Activated CD8-positive, alpha-beta T cell treated with anti-CD3 and anti-CD28 coated beads, Interleukin-2, amount 10 ng/mL, durations not matched to agents 7 days and 5 days (primary cell): ENCODE data around the gene SRSF12. TPM values are rescaled to one million over a fixed set of nuclear protein-coding genes. Genes with fewer than 3 reads are reported as not detected.
"Not testable (repeated sequence)": the region's sequence is repeated elsewhere in the genome, so short reads cannot be mapped to it uniquely, and the experiment has no call there.

Experiments
- ATAC-seq: fragments of 150-1000 bp; cut with Tn5 transposase; one replicate; pipeline ENCODE4 v1.10.0; 2021; ENCODE audit warnings: moderate library complexity
- CTCF ChIA-PET: fragments of 350-600 bp; sonication (Branson Sonifier 250); formaldehyde crosslinking; loops from one replicate; lab custom pipeline; 2021; ENCODE audit warnings: antibody characterized with exemption; lab: Charles Lee
- POLR2A ChIA-PET: fragments of 350-600 bp; sonication (Branson Sonifier 250); formaldehyde crosslinking; loops from one replicate; lab custom pipeline; 2021; ENCODE audit warnings: antibody characterized with exemption; lab: Charles Lee
- DNase-seq: peaks from one replicate; pipeline ENCODE4 v3.0.0-alpha.2; 2020
- H3K27ac Mint-ChIP-seq: one replicate; pipeline ENCODE4 v1.8.0; 2021; ENCODE audit warnings: mild to moderate bottlenecking, mixed read lengths
- H3K27me3 Mint-ChIP-seq: one replicate; pipeline ENCODE4 v1.8.0; 2021; ENCODE audit warnings: low read depth, mixed read lengths
- H3K36me3 Mint-ChIP-seq: one replicate; pipeline ENCODE4 v1.8.0; 2021; ENCODE audit warnings: low read depth, mixed read lengths
- H3K4me1 Mint-ChIP-seq: one replicate; pipeline ENCODE4 v1.8.0; 2021; ENCODE audit warnings: low read depth, mixed read lengths
- H3K4me3 Mint-ChIP-seq: one replicate; pipeline ENCODE4 v1.8.0; 2021; ENCODE audit warnings: mild to moderate bottlenecking, mixed read lengths
- H3K9me3 Mint-ChIP-seq: one replicate; pipeline ENCODE4 v1.8.0; 2022; ENCODE audit warnings: mixed read lengths; ENCODE audit not compliant: insufficient read depth
- total RNA-seq, 2 experiments: library from RNA; stranded (reverse); gene quantifications; one replicate each; pipeline ENCODE4 v1.2.3, GENCODE V29; 2021

SRSF12 gene
- total RNA-seq, 2 experiments from 2014 or later: not detected

DNA sequence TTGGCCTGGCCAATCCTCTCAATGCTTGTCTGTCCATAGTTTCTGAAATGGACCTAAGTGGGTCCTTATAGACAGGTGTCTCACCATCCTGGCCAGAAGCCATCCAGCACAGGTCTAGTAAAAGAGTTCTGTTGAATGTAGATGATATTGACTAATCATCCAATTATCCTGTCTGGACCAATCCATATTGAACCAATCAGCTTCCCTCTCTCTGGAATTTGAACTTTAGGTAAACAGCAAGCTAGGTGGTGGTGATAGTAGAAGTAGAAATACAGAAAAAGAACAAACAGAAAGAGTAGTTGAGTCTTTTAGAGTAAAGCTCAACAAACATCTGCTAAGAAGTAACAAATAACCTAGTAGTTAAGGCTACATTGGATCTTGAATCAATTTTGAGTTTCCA is 46.8 kb downstream of the SRSF12 start:
- ChIA-PET POLR2A (no interaction called here), CTCF (interaction anchor here (2.1 kb wide), 1 partner anchor 88 kb away, joined by 5 read pairs; no protein-coding TSS in a partner anchor)
- Mint-ChIP-seq H3K4me3 (no peak overlapping the region), H3K4me1 (no peaks in the 10 kb centered on the region), H3K27ac (no peak overlapping the region), H3K9me3 (no peaks in the 10 kb centered on the region), H3K36me3 (no peaks in the 10 kb centered on the region), H3K27me3 (no peaks in the 10 kb centered on the region)
- no peak for DNase-seq
- no peak for ATAC-seq

DNA sequence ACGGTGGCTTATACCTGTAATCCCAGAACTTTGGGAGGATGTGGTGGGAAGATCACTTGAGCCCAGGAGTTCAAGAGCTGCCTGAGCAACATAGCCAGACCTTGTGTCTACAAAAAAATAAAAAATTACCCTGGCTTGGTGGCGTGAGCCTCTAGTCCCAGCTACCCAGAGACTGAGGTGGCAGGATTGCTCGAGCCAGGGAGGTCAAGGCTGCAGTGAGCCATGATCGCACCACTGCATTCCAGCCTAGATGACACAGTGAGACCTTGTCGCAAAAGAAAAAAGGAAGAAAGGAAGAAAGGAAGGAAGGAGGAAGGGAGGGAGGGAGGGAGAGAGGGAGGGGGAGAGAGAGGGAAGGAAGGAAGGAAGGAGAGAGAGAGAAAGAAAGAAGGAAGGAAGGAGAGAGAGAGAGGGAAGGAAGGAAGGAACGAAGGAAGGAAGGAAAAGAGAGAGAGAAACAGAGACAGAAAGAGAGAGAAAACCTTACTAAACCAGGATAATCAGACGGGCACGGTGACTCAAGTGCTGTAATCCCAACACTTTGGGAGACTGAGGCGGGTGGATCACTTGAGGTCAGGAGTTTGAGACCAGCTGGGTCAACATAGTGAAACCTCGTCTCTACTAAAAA is 48.2 kb downstream of the SRSF12 start:
- no peak overlapping the region for H3K27ac Mint-ChIP-seq
- H3K4me3 Mint-ChIP-seq: no peak overlapping the region
- CTCF ChIA-PET: interaction anchor here (2.1 kb wide), 1 partner anchor 87 kb away, joined by 5 read pairs; no protein-coding TSS in a partner anchor
- no peaks in the 10 kb centered on the region for H3K36me3 Mint-ChIP-seq
- POLR2A ChIA-PET: interaction anchor here (2.0 kb wide), 1 partner anchor 10 kb away, joined by 16 read pairs; the partner anchor contains the start of gene PNRC1
- H3K27me3 Mint-ChIP-seq: no peaks in the 10 kb centered on the region
- no peaks in the 10 kb centered on the region for H3K9me3 Mint-ChIP-seq
- no peak for ATAC-seq
- no peaks in the 10 kb centered on the region for H3K4me1 Mint-ChIP-seq
- no peak for DNase-seq

DNA sequence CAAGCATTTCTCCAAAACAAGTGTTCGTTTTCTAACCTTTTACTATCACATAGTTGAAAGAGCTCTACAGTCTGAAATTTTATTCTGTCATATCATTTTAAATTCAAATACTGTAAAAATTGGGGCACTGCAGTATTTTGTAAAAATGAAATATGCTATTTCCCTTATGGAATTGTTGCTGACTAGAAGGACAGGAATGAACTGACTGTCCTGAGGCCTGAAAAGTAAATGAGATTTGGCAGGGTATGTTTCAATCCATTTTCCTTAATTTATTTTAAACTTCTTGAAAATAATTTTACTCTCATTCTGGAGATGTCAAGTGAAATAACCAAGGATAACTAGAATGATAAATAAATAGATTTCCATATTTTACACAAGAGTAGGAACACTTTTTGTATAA is 49.2 kb downstream of the SRSF12 start:
- Mint-ChIP-seq H3K9me3 (no peaks in the 10 kb centered on the region), H3K27ac (no peak overlapping the region), H3K27me3 (no peaks in the 10 kb centered on the region), H3K4me3 (no peak overlapping the region), H3K36me3 (no peaks in the 10 kb centered on the region), H3K4me1 (no peaks in the 10 kb centered on the region)
- DNase-seq (no peak), ATAC-seq (no peak)
- ChIA-PET CTCF (no interaction called here), POLR2A (interaction anchor here (2.0 kb wide), 1 partner anchor 11 kb away, joined by 16 read pairs; the partner anchor contains the start of gene PNRC1)

DNA sequence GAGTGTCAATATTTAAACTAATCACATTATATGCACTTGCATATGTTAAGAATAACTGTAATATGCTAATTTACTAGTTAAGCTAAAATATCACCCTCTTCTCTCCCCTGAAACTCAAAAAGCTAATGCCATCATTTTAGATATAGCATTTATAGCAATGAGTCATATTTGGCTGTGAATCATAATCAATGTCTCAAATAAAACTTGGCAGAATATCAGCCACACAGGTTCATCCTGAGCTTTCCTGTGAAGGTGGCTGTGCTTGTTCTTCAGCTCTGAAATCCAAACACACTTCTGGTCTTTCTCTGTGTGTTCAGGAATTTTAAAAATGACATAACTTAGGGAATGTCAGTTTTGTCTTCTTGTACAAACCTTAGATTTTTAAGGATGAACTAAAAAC is 50.1 kb downstream of the SRSF12 start:
- H3K4me1 Mint-ChIP-seq: no peaks in the 10 kb centered on the region
- no peak overlapping the region for H3K27ac Mint-ChIP-seq
- H3K27me3 Mint-ChIP-seq: no peaks in the 10 kb centered on the region
- ATAC-seq (no peak), DNase-seq (no peak)
- ChIA-PET POLR2A (interaction anchor here (0.8 to 1.9 kb wide), 5 partner anchors 9 to 104 kb away, joined by 3 to 6 read pairs (median 5); partner anchors contain the start of genes PM20D2, PNRC1 and RNGTT), CTCF (interaction anchor here (1.0 to 1.2 kb wide), 2 partner anchors 15 to 84 kb away, joined by 3 to 4 read pairs; no protein-coding TSS in a partner anchor)
- no peaks in the 10 kb centered on the region for H3K36me3 Mint-ChIP-seq
- no peaks in the 10 kb centered on the region for H3K9me3 Mint-ChIP-seq
- no peak overlapping the region for H3K4me3 Mint-ChIP-seq

DNA sequence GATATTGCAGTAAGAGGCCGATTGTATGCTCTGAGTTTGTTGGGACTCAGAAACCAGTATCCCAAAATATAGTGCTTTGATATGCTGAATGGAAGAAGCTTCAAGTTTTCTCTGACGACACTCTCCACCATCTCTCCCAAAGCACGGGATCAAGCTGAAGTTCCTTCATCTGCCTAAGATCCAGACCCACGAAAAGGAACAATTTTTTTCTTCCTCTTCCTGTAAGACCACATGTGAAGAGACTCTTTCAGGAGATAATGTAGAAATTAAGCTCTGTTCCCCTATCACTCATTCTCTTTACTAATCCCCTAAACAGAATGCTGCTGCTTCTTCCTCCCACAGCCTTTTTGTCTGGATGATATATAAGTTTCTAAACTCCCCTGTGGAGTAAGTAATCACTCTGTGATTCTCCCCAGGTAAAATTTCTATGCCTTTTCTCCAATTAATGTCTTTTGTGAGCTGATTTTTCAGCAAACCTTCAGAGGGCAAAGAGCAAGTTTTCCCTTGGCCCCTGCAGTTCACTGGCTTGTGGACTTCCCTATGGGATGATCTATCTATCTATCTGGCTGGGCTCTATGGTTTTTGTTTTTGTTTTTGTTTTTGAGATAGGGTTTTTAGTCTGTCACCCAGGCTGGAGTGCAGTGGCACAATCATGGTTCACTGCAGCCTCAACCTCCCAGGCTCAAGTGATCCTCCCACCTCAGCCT is 50.8 kb downstream of the SRSF12 start:
- Mint-ChIP-seq H3K36me3 (no peaks in the 10 kb centered on the region), H3K4me3 (no peak overlapping the region), H3K4me1 (no peaks in the 10 kb centered on the region), H3K9me3 (no peaks in the 10 kb centered on the region), H3K27me3 (no peaks in the 10 kb centered on the region), H3K27ac (no peak overlapping the region)
- CTCF ChIA-PET: interaction anchor here (1.0 to 1.2 kb wide), 2 partner anchors 14 to 83 kb away, joined by 3 to 4 read pairs; no protein-coding TSS in a partner anchor
- no peak for DNase-seq
- POLR2A ChIA-PET: interaction anchor here (0.8 to 1.9 kb wide), 5 partner anchors 10 to 103 kb away, joined by 3 to 6 read pairs (median 5); partner anchors contain the start of genes PM20D2, PNRC1 and RNGTT
- no peak for ATAC-seq

DNA sequence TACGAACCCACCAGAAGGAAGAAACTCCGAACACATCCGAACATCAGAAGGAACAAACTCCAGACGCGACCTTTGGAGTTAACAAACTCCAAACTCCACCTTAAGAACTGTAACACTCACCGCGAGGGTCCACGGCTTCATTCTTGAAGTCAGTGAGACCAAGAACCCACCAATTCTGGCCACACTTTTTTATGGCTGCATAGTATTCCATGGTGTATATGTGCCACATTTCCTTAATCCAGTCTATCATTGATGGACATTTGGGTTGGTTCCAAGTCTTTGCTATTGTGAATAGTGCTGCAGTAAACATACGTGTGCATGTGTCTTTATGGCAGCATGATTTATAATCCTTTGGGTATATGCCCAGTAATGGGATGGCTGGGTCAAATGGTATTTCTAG is 51.8 kb downstream of the SRSF12 start:
- POLR2A ChIA-PET, DNase-seq, H3K9me3 Mint-ChIP-seq, H3K27ac Mint-ChIP-seq, H3K4me1 Mint-ChIP-seq, ATAC-seq, H3K36me3 Mint-ChIP-seq, H3K4me3 Mint-ChIP-seq, H3K27me3 Mint-ChIP-seq, CTCF ChIA-PET: not testable (repeated sequence)

DNA sequence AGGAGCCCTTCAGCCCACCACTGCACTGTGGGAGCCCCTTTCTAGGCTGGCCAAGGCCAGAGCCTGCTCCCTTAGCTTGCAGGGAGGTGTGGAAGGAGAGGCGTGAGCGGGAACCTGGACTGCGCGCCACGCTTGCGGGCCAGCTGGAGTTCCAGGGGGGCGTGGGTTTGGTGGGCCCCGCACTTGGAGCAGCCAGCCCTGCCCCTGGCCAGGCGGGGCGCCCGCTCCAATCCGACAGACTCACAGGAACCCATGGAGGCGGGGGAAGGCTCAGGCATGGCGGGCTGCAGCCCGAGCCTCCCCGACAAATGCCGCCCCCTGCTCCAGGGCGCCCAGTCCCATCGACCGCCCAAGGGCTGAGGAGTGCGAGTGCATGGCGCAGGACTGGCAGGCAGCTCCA is 52.9 kb downstream of the SRSF12 start:
- POLR2A ChIA-PET, H3K4me1 Mint-ChIP-seq, H3K27ac Mint-ChIP-seq, H3K9me3 Mint-ChIP-seq, ATAC-seq, H3K4me3 Mint-ChIP-seq, CTCF ChIA-PET, H3K27me3 Mint-ChIP-seq, H3K36me3 Mint-ChIP-seq, DNase-seq: not testable (repeated sequence)

DNA sequence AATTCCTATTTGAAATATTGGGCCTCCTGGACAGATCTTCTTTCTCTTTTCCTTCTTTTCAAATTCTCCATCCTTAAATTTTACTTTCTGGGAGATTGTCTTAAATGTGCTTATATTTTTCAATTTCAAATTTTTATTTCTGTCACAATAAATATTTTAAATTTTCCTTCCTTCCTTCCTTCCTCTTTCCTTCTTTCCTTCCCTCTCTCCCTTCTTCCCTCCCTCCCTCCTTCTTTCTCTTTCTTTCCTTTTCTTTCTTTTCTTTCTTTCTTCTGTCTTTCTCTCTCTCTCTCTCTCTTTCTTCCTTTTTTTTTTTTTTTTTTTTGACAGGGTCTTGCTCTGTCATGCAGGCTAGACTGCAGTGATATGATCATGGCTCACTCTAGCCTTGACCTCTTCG is 54.0 kb downstream of the SRSF12 start:
- ATAC-seq (no peak), DNase-seq (no peak)
- Mint-ChIP-seq H3K9me3 (no peaks in the 10 kb centered on the region), H3K36me3 (no peaks in the 10 kb centered on the region), H3K27me3 (no peaks in the 10 kb centered on the region), H3K4me1 (no peaks in the 10 kb centered on the region), H3K4me3 (no peak overlapping the region), H3K27ac (no peak overlapping the region)
- ChIA-PET CTCF (no interaction called here), POLR2A (no interaction called here)

DNA sequence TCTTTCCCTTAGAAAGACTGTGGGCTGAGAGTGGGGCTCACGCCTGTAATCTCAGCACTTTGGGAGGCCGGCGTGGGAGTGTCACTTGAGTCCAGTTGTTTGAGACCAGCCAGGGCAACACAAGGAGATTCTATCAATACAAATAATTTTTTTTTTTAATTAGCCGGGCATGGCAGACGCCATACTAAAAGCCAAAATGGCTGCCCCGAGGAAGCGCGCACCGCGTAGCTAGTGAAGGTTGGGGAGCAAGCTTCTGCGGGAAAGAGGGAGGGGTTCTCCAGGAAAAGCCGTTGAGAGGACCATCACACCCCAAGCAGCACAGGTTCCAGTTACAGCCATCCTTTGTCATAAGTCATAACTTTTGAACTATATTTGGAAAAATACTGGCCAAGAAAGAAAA is 58.6 kb downstream of the SRSF12 start:
- no peaks in the 10 kb centered on the region for H3K36me3 Mint-ChIP-seq
- no peaks in the 10 kb centered on the region for H3K4me1 Mint-ChIP-seq
- CTCF ChIA-PET: no interaction called here
- POLR2A ChIA-PET: no interaction called here
- no peak for DNase-seq
- ATAC-seq: no peak
- H3K9me3 Mint-ChIP-seq: peaks cover 3% of the 10 kb centered on the region
- H3K4me3 Mint-ChIP-seq: no peak overlapping the region
- H3K27ac Mint-ChIP-seq: no peak overlapping the region
- no peaks in the 10 kb centered on the region for H3K27me3 Mint-ChIP-seq

DNA sequence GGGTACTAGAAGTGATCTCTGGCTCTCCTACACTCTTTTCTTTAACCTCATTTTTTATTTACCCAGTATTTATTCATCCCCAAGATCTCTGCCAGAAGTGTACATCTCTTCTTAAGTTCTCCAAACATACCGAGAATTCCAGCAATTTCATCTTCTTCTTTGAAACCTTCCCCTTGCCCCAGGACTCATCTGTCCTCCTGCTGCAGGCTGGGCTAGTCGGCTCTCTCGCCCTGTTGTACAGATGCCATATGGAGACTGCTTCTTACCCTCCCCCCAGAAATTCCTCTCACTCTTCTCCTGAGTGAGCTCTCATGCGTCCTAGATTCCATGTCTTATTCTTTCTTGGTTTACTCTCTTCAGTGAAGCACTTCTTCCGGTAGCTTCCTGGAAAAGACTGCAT is 59.2 kb downstream of the SRSF12 start:
- ATAC-seq (no peak), DNase-seq (no peak)
- Mint-ChIP-seq H3K36me3 (peaks cover 2% of the 10 kb centered on the region), H3K4me3 (no peak overlapping the region), H3K4me1 (peaks cover 2% of the 10 kb centered on the region), H3K27me3 (no peaks in the 10 kb centered on the region), H3K9me3 (peaks cover 9% of the 10 kb centered on the region), H3K27ac (no peak overlapping the region)
- ChIA-PET POLR2A (no interaction called here), CTCF (interaction anchor here (1.5 kb wide), 1 partner anchor 19 kb away, joined by 3 read pairs; no protein-coding TSS in a partner anchor)

DNA sequence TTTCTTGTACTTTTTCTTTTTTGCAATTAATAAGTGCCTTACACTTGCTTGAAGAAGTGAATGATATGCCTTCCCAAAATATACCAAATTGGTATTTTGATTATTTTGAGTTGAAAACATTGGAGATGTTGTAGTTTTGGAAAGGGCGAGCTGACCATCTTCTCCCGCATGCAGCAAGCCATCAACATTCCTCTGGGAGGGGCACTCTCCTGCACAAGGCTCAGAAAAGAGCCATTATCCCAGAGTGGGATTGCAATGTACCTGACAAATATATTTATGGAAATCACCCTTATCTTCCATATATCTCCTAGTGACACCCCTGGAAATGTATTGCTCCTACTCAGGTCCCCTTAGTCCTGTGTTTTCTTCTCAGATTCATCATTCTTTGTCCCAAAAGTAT is 60.1 kb downstream of the SRSF12 start:
- POLR2A ChIA-PET: no interaction called here
- Mint-ChIP-seq H3K27ac (no peak overlapping the region), H3K4me1 (peaks cover 2% of the 10 kb centered on the region), H3K9me3 (peaks cover 9% of the 10 kb centered on the region), H3K4me3 (no peak overlapping the region), H3K36me3 (peaks cover 2% of the 10 kb centered on the region), H3K27me3 (no peaks in the 10 kb centered on the region)
- DNase-seq (no peak), ATAC-seq (no peak)
- CTCF ChIA-PET: interaction anchor here (1.5 kb wide), 1 partner anchor 20 kb away, joined by 3 read pairs; no protein-coding TSS in a partner anchor

DNA sequence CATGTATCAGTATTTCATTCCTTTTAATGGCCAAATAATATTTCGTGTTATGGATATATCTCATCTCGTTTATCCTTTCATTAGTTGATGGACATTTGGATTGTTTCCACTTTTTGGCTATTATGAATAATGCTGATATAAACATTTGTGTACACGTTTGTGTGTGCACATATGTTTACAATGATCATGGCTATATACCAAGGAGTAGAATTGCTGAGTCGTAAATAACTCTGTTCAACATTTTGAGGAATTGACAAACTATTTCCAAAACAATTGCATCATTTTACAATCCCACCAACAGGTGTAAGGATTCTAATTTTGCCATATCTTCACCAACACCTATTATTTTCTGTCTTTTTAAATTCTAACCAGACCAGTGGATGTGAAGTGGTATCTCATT is 63.7 kb downstream of the SRSF12 start:
- ATAC-seq (no peak), DNase-seq (no peak)
- CTCF ChIA-PET: no interaction called here
- Mint-ChIP-seq H3K9me3 (peaks cover 9% of the 10 kb centered on the region), H3K4me3 (no peak overlapping the region), H3K36me3 (peaks cover 5% of the 10 kb centered on the region), H3K27ac (no peak overlapping the region), H3K4me1 (peaks cover 26% of the 10 kb centered on the region), H3K27me3 (no peaks in the 10 kb centered on the region)
- POLR2A ChIA-PET: no interaction called here
